IPS DF 6.9 (cell line): Measurements from ENCODE around the gene USP48.
"Not testable (repeated sequence)": the region's sequence is repeated elsewhere in the genome, so short reads cannot be mapped to it uniquely, and the experiment has no call there.

Experiments used
- DNase-seq: peaks from one replicate; pipeline ENCODE4 v3.0.0-alpha.2; 2013; ENCODE audit warnings: low read depth, low spot score
- H3K27ac ChIP-seq: one replicate; pipeline ENCODE4 v1.5.1; 2013; ENCODE audit warnings: low read length, control low read depth
- H3K27me3 ChIP-seq: 2 replicates; pipeline ENCODE4 v1.6.1; 2013; ENCODE audit warnings: mild to moderate bottlenecking, low read length; ENCODE audit not compliant: control insufficient read depth, insufficient read depth
- H3K36me3 ChIP-seq: 2 replicates; pipeline ENCODE4 v1.6.1; 2013; ENCODE audit warnings: low read length; ENCODE audit not compliant: control insufficient read depth, insufficient read depth
- H3K4me1 ChIP-seq: 2 replicates; pipeline ENCODE4 v1.6.1; 2013; ENCODE audit warnings: low read length; ENCODE audit not compliant: control insufficient read depth, insufficient read depth
- H3K4me3 ChIP-seq: 2 replicates; pipeline ENCODE4 v1.5.1; 2013; ENCODE audit warnings: mild to moderate bottlenecking, low read length
- H3K9me3 ChIP-seq: 2 replicates; pipeline ENCODE4 v1.6.1; 2013; ENCODE audit warnings: low read length, inconsistent platforms; ENCODE audit not compliant: control insufficient read depth, insufficient read depth
- WGBS: extraction: QIAGEN DNeasy Blood & Tissue Kit; methylation state at CpG from one replicate; pipeline ENCODE4 v1.1.7; 2013; ENCODE audit warnings: mixed read lengths, missing lambda C conversion rate; ENCODE audit not compliant: insufficient read length, insufficient coverage; 5-methylcytosine and 5-hydroxymethylcytosine counted together

The USP48 gene

GRCh38 chr1:21680918-21681317, 102.0 kb downstream of the USP48 start:
- no CpG with 5 or more reads among the region's 3 CpGs for WGBS
- H3K27ac ChIP-seq: no peak overlapping the region
- H3K4me1 ChIP-seq: no peaks in the 10 kb centered on the region
- no peak overlapping the region for H3K4me3 ChIP-seq
- H3K27me3 ChIP-seq: no peaks in the 10 kb centered on the region
- DNase-seq: no peak
- H3K36me3 ChIP-seq: no peaks in the 10 kb centered on the region
- H3K9me3 ChIP-seq: no peaks in the 10 kb centered on the region

GRCh38 chr1:21680381-21680780, 102.6 kb downstream of the USP48 start:
- WGBS: no CpG with 5 or more reads among the region's 1 CpG
- no peak overlapping the region for H3K4me3 ChIP-seq
- H3K9me3 ChIP-seq: no peaks in the 10 kb centered on the region
- DNase-seq: no peak
- no peak overlapping the region for H3K27ac ChIP-seq
- H3K27me3 ChIP-seq: no peaks in the 10 kb centered on the region
- H3K4me1 ChIP-seq: no peaks in the 10 kb centered on the region
- H3K36me3 ChIP-seq: no peaks in the 10 kb centered on the region

- no peaks in the 10 kb centered on the region for H3K36me3 ChIP-seq
- no peaks in the 10 kb centered on the region for H3K9me3 ChIP-seq
- no peak overlapping the region for H3K27ac ChIP-seq
- no peaks in the 10 kb centered on the region for H3K27me3 ChIP-seq
- no peak overlapping the region for H3K4me3 ChIP-seq
- WGBS: no CpG with 5 or more reads among the region's 6 CpGs
- no peaks in the 10 kb centered on the region; the same call in 1 of the 2 replicates for H3K4me1 ChIP-seq
- no peak for DNase-seq
Observed at GRCh38 chr1:21677168-21677567, 105.8 kb downstream of the USP48 start.

- H3K4me1 ChIP-seq: no peaks in the 10 kb centered on the region; the same call in none of the 2 replicates
- H3K27ac ChIP-seq: no peak overlapping the region
- no peak for DNase-seq
- H3K9me3 ChIP-seq: no peaks in the 10 kb centered on the region
- WGBS: no CpG with 5 or more reads among the region's 10 CpGs
- H3K36me3 ChIP-seq: no peaks in the 10 kb centered on the region
- H3K4me3 ChIP-seq: no peak overlapping the region
- H3K27me3 ChIP-seq: no peaks in the 10 kb centered on the region; the same call in 1 of the 2 replicates
Observed at GRCh38 chr1:21674957-21675356, 108.0 kb downstream of the USP48 start.

- H3K4me1 ChIP-seq, DNase-seq, H3K9me3 ChIP-seq, H3K27me3 ChIP-seq, H3K27ac ChIP-seq, H3K4me3 ChIP-seq, H3K36me3 ChIP-seq: not testable (repeated sequence)
- no CpG with 5 or more reads among the region's 7 CpGs for WGBS
Observed at GRCh38 chr1:21673853-21674252, 109.1 kb downstream of the USP48 start.

- no CpG with 5 or more reads among the region's 9 CpGs for WGBS
- Histone ChIP-seq H3K9me3 (no peaks in the 10 kb centered on the region), H3K36me3 (no peaks in the 10 kb centered on the region), H3K4me1 (no peaks in the 10 kb centered on the region; the same call in none of the 2 replicates), H3K4me3 (no peak overlapping the region), H3K27me3 (no peaks in the 10 kb centered on the region; the same call in 1 of the 2 replicates), H3K27ac (no peak overlapping the region)
- no peak for DNase-seq
Observed at GRCh38 chr1:21673277-21673780, 109.6 kb downstream of the USP48 start.

GRCh38 chr1:21672478-21673276, 110.3 kb downstream of the USP48 start:
- H3K9me3 ChIP-seq: no peaks in the 10 kb centered on the region
- H3K27me3 ChIP-seq: no peaks in the 10 kb centered on the region; the same call in 1 of the 2 replicates
- H3K36me3 ChIP-seq: no peaks in the 10 kb centered on the region
- no peaks in the 10 kb centered on the region; the same call in none of the 2 replicates for H3K4me1 ChIP-seq
- H3K4me3 ChIP-seq: no peak overlapping the region
- no peak for DNase-seq
- WGBS: no CpG with 5 or more reads among the region's 10 CpGs
- no peak overlapping the region for H3K27ac ChIP-seq

- Histone ChIP-seq H3K36me3 (no peaks in the 10 kb centered on the region), H3K4me3 (no peak overlapping the region), H3K27ac (no peak overlapping the region), H3K9me3 (no peaks in the 10 kb centered on the region), H3K4me1 (no peaks in the 10 kb centered on the region; the same call in none of the 2 replicates), H3K27me3 (no peaks in the 10 kb centered on the region; the same call in 1 of the 2 replicates)
- no peak for DNase-seq
- WGBS: no CpG with 5 or more reads among the region's 6 CpGs
Observed at GRCh38 chr1:21671915-21672314, 111.0 kb downstream of the USP48 start.

GRCh38 chr1:21670956-21671902, 111.7 kb downstream of the USP48 start:
- Histone ChIP-seq H3K9me3 (no peaks in the 10 kb centered on the region), H3K4me1 (no peaks in the 10 kb centered on the region; the same call in none of the 2 replicates), H3K27me3 (no peaks in the 10 kb centered on the region; the same call in 1 of the 2 replicates), H3K36me3 (no peaks in the 10 kb centered on the region), H3K4me3 (no peak overlapping the region), H3K27ac (no peak overlapping the region)
- no peak for DNase-seq
- WGBS: no CpG with 5 or more reads among the region's 11 CpGs
